Fibroblast of the aortic adventitia (primary cell): ENCODE results near the gene PRKCA. TPM values are rescaled to one million over a fixed set of nuclear protein-coding genes. Genes with fewer than 3 reads are reported as not detected.

ENCODE experiments used
- DNase-seq: peaks from one replicate; pipeline ENCODE4 v3.0.0-alpha.2; 2010; ENCODE audit warnings: low read depth
- H3K4me3 ChIP-seq: 2 replicates; pipeline ENCODE4 v1.5.1; 2011; ENCODE audit warnings: low read depth, mild to moderate bottlenecking, control low read depth, low read length, moderate library complexity
- total RNA-seq: library from RNA; depleted of rRNA; stranded (reverse); fragments of >200 nt; gene quantifications from 2 replicates; pipeline ENCODE4 v1.2.3, GENCODE V29; 2012; ENCODE audit warnings: low replicate concordance
- TF ChIP-seq, protein P1 (sequence below): IDR thresholded peaks from 2 replicates; pipeline ENCODE4 v1.5.1; 2011; ENCODE audit warnings: mild to moderate bottlenecking, low read length, control low read depth, inconsistent platforms; ENCODE audit not compliant: insufficient read depth

Gene PRKCA
- total RNA-seq, 1 donor, result 43.7 TPM

DNA sequence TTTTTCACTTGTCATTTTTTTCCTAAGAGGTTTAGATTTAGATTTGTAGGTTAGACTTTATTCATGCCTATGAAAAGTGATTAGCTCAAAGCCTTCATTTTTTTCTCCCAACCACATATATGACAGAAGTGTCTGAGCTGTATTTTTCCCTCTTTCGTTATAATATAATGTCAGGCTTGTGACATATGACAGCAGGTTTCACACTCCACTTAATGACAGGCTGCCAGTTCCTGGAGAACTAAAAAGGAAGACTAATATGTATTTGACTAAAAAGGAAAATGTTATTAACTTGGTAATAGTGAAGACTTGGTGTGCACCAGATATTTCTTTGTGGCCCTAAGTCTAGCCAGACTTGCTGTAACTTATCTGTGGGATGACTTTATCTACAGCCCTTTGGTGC, 331.8 kb downstream of the PRKCA start:
- no peak overlapping the region for H3K4me3 ChIP-seq

DNA sequence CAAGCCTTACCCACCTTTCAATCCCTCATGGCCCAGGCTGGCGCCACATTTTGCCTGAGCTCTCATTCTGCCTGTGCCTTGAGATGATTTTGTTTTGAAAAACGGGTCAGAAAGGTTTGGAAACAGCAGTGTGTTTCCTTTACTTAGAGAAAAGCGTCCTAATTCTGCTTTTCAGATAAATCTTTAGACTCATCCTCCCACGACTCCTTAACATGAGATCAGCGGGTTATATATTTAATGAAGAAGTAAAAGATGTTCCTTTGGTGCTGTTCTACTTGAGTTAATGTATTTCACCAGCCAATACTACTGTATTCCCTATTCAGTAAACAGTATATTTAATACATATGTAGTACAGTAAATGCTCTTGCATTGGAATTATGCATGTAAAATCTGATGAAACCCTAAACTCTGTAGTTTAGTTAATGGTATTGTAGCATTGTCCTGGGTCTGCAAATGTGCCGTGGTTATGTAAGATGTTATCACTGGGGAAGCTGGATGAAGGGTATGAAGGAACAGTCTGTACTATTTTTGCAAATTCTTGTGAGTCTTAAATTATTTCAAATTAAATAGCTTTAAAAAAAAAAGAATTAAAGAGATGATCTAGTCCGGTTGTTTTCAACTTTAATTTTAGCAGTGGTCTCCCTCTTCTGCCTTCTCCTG, 333.1 kb downstream of the PRKCA start:
- DNase-seq, result no peak
- TF ChIP-seq, protein P1, sequence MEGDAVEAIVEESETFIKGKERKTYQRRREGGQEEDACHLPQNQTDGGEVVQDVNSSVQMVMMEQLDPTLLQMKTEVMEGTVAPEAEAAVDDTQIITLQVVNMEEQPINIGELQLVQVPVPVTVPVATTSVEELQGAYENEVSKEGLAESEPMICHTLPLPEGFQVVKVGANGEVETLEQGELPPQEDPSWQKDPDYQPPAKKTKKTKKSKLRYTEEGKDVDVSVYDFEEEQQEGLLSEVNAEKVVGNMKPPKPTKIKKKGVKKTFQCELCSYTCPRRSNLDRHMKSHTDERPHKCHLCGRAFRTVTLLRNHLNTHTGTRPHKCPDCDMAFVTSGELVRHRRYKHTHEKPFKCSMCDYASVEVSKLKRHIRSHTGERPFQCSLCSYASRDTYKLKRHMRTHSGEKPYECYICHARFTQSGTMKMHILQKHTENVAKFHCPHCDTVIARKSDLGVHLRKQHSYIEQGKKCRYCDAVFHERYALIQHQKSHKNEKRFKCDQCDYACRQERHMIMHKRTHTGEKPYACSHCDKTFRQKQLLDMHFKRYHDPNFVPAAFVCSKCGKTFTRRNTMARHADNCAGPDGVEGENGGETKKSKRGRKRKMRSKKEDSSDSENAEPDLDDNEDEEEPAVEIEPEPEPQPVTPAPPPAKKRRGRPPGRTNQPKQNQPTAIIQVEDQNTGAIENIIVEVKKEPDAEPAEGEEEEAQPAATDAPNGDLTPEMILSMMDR, result no peak
- H3K4me3 ChIP-seq, result no peak overlapping the region

More for the DNA sequence above, 331.8 kb downstream of the PRKCA start:
- TF ChIP-seq, protein P1, result no peak
- no peak for DNase-seq

DNA sequence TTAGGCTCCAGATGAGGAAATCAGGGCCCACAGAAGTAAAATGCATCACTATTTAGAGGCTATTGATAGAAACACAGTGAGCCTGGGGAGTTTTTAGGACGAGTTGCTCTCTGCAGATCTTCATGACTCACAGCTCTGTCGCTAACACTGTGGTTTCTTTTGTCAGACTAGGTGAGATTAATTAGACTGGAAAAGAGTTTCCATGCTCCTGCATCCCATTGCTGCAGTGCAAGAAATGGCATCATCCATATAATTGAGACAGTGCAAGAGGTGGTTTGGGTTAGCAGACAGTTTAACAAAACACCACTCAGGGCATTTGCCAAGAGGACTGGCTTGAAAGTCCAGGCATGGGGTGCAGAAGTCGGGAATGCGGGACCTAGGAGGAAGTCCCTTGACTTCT, 333.7 kb downstream of the PRKCA start:
- H3K4me3 ChIP-seq, result no peak overlapping the region
- TF ChIP-seq, protein P1, result no peak
- DNase-seq, result peak; percentile 75

DNA sequence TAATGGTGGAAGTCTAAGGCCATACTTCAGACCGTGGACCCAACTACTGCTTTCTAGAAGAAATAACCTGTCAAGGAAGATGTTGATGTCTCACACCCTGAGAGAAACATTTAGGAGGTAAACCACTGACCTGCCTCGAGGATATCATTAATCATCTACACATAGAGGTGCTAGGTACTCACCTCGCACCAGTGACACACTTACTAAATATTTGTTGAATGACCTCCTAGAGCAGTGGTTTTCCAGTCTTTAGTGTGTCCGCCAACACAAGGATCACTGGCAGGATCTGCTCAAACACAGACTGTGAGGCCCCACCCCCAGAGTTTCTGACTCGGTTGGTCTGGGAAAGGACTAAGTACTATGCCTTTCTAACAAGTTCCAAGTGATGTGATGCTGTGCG, 335.1 kb downstream of the PRKCA start:
- TF ChIP-seq, protein P1, result no peak
- DNase-seq, result no peak
- H3K4me3 ChIP-seq, result no peak overlapping the region

DNA sequence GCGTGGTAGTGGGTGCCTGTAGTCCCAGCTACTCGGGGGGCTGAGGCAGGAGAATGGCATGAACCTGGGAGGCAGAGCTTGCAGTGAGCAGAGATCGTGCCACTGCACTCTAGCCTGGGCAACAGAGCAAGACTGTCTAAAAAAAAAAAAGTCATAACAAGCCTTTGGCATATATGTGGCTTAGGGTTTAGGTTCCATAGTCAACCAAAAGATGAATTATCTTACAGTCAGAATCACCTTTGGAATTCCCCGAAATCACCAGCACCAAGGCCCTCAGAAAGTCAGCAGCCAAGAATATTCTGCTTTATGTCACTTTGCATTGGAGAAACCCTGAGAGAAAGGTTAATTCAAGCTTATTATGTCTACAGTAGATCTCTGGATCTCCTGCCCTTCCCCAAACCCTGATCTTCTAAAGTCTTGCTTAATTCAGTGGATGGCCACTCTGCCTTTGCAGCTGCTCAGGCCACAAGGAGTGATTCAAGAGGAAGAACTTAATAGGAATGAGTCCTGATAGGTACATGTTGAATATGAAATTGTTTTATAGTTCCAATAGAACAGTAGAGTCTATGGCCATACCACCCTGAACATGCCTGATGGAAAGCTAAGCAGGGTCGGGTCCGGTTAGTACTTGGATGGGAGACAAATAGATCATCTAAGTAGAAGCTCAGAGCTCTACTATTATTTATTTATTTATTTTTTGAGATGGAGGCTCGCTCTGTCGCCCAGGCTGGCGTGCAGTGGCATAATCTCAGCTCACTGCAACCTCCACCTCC, 336.5 kb downstream of the PRKCA start:
- DNase-seq, result no peak
- TF ChIP-seq, protein P1, result no peak
- H3K4me3 ChIP-seq, result no peak overlapping the region

DNA sequence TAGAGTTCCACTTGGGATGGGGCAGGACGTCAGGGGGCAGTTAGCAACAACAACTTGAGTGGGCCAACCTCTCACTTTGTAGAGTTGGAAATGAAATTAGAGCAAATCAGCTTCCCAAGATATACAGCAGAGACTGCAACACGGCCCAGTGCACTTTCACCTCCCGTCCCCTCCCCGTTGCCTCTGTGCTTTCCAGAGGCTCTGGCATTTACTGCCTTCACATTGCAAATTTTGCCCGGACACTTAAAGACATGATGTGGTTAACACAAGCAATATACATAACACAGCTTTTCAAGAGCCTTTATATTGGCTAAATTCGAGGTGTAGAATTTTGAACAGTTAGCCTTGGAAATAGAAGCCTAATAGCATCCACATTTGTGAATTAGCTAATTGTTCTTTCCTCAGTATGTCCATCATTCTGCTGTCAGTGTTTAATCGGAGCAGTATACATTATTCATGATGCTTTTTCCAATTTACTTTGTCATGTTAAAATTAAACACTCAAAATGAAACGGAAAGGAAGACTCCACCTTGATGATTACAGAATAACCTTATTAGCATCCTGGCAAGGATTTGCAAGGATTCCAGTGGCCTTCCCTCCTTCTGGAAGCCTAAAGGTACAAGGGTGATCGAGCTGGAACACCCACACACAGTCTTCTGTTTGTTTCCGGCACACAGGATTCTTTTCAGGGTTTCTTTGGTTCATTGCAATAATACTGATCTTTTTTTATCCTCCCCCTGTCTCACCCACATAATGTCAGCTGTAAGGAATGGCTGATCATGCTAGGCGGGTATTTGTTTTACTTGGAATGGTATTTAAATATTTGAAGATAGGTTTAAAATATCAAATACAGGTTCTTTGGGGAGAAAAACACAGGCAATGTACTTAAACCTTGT, 341.6 kb downstream of the PRKCA start:
- peak; percentile 9 for DNase-seq
- TF ChIP-seq, protein P1, result no peak
- no peak overlapping the region for H3K4me3 ChIP-seq
